ENCODE data around the gene TRMT1. TPM values are rescaled to one million over a fixed set of nuclear protein-coding genes. Genes with fewer than 3 reads are reported as not detected.

The TRMT1 gene
- total RNA-seq, 1 experiment from 2014 or later: 36.5 TPM

- H3K9me3 Mint-ChIP-seq (ENCODE audit: low read depth, unreplicated experiment): no peaks in the 10 kb centered on the region
- no peak for TF ChIP-seq CTCF (IDR thresholded peaks at IDR 0.05; ENCODE audit: unreplicated experiment)
- peaks cover 20% of the 10 kb centered on the region for H3K4me1 Mint-ChIP-seq (ENCODE audit: low read depth, unreplicated experiment)
- CTCF ChIA-PET: interaction anchor here (0.6 to 2.4 kb wide), 5 partner anchors 11 to 543 kb away, joined by 3 to 9 read pairs (median 5); partner anchors contain the start of genes IER2 and STX10
- H3K4me3 Mint-ChIP-seq (ENCODE audit: low read depth, unreplicated experiment): peak overlapping the region; percentile 61
- H3K36me3 Mint-ChIP-seq (ENCODE audit: insufficient read depth, unreplicated experiment): peaks cover 40% of the 10 kb centered on the region
- intact Hi-C loops (cut with micrococcal nuclease; ENCODE audit: unreplicated experiment): loop anchor here (5.0 kb wide), 1 partner anchor 99 kb away; no protein-coding TSS in a partner anchor
- DNase-seq: peak; percentile 89
- H3K27me3 Mint-ChIP-seq (ENCODE audit: unreplicated experiment): no peaks in the 10 kb centered on the region
- peak overlapping the region; percentile 98 for H3K27ac Mint-ChIP-seq (ENCODE audit: unreplicated experiment)
- BruUV-seq (replicated peaks): no TSS peak
Observed at GRCh38 chr19:13163609-13164342, 47.2 kb upstream of the TRMT1 start.

- CTCF ChIA-PET: interaction anchor here (0.6 to 2.4 kb wide), 4 partner anchors 10 to 544 kb away, joined by 3 to 9 read pairs (median 6); partner anchors contain the start of genes IER2 and STX10
- TSS peak; percentile 35 for BruUV-seq (replicated peaks)
- Mint-ChIP-seq H3K4me1 (ENCODE audit: low read depth, unreplicated experiment) (peaks cover 20% of the 10 kb centered on the region), H3K27me3 (ENCODE audit: unreplicated experiment) (no peaks in the 10 kb centered on the region), H3K9me3 (ENCODE audit: low read depth, unreplicated experiment) (no peaks in the 10 kb centered on the region), H3K4me3 (ENCODE audit: low read depth, unreplicated experiment) (peak overlapping the region; percentile 61), H3K27ac (ENCODE audit: unreplicated experiment) (peak overlapping the region; percentile 98), H3K36me3 (ENCODE audit: insufficient read depth, unreplicated experiment) (peaks cover 40% of the 10 kb centered on the region)
- no peak for TF ChIP-seq CTCF (IDR thresholded peaks at IDR 0.05; ENCODE audit: unreplicated experiment)
- intact Hi-C loops (cut with micrococcal nuclease; ENCODE audit: unreplicated experiment): loop anchor here (5.0 kb wide), 1 partner anchor 99 kb away; no protein-coding TSS in a partner anchor
- peak; percentile 97 for DNase-seq
Observed at GRCh38 chr19:13162724-13163608, 46.4 kb upstream of the TRMT1 start.

GRCh38 chr19:13160557-13160956, 44.0 kb upstream of the TRMT1 start:
- Mint-ChIP-seq H3K27ac (ENCODE audit: unreplicated experiment) (no peak overlapping the region), H3K4me1 (ENCODE audit: low read depth, unreplicated experiment) (peaks cover 17% of the 10 kb centered on the region), H3K36me3 (ENCODE audit: insufficient read depth, unreplicated experiment) (peaks cover 38% of the 10 kb centered on the region), H3K27me3 (ENCODE audit: unreplicated experiment) (no peaks in the 10 kb centered on the region), H3K4me3 (ENCODE audit: low read depth, unreplicated experiment) (no peak overlapping the region), H3K9me3 (ENCODE audit: low read depth, unreplicated experiment) (no peaks in the 10 kb centered on the region)
- CTCF ChIA-PET: no interaction called here
- BruUV-seq (replicated peaks): no TSS peak
- DNase-seq: no peak
- no peak for TF ChIP-seq CTCF (IDR thresholded peaks at IDR 0.05; ENCODE audit: unreplicated experiment)
- intact Hi-C loops (cut with micrococcal nuclease; ENCODE audit: unreplicated experiment): loop anchor here (5.0 kb wide), 1 partner anchor 102 kb away; no protein-coding TSS in a partner anchor

GRCh38 chr19:13159713-13160112, 43.2 kb upstream of the TRMT1 start:
- Mint-ChIP-seq H3K4me1 (ENCODE audit: low read depth, unreplicated experiment) (peaks cover 13% of the 10 kb centered on the region), H3K27ac (ENCODE audit: unreplicated experiment) (no peak overlapping the region), H3K36me3 (ENCODE audit: insufficient read depth, unreplicated experiment) (peaks cover 41% of the 10 kb centered on the region), H3K4me3 (ENCODE audit: low read depth, unreplicated experiment) (no peak overlapping the region), H3K9me3 (ENCODE audit: low read depth, unreplicated experiment) (no peaks in the 10 kb centered on the region), H3K27me3 (ENCODE audit: unreplicated experiment) (no peaks in the 10 kb centered on the region)
- no TSS peak for BruUV-seq (replicated peaks)
- no peak for DNase-seq
- no peak for TF ChIP-seq CTCF (IDR thresholded peaks at IDR 0.05; ENCODE audit: unreplicated experiment)
- CTCF ChIA-PET: no interaction called here
- intact Hi-C loops (cut with micrococcal nuclease; ENCODE audit: unreplicated experiment): loop anchor here (5.0 kb wide), 1 partner anchor 103 kb away; no protein-coding TSS in a partner anchor
